Fibroblast of lung (primary cell): ENCODE results near the gene COX7A2. TPM values are rescaled to one million over a fixed set of nuclear protein-coding genes. Genes with fewer than 3 reads are reported as not detected.
A peak's percentile ranks its signal among the peaks of the same experiment; 100 is the strongest.

Source experiments
- DNase-seq, 2 donors: peaks; one replicate each; pipeline versions ENCODE4 v3.0.0 to v3.0.0-alpha.2; 2010; ENCODE audit warnings: low read depth in 2 of 2
- H2AFZ ChIP-seq: 2 replicates; pipeline ENCODE4 v1.5.1; 2012; ENCODE audit warnings: low read length, control low read depth, inconsistent platforms
- H3K27ac ChIP-seq: 2 replicates; pipeline ENCODE4 v1.5.1; 2011; ENCODE audit warnings: low read length, control low read depth; ENCODE audit not compliant: insufficient read depth
- H3K27me3 ChIP-seq: 2 replicates; pipeline ENCODE4 v1.5.1; 2011; ENCODE audit warnings: mild to moderate bottlenecking, low read length; ENCODE audit not compliant: control insufficient read depth, insufficient read depth
- H3K36me3 ChIP-seq: 2 replicates; pipeline ENCODE4 v1.5.1; 2011; ENCODE audit warnings: low read length; ENCODE audit not compliant: control insufficient read depth, insufficient read depth
- H3K4me1 ChIP-seq: 2 replicates; pipeline ENCODE4 v1.5.1; 2011; ENCODE audit warnings: low read length; ENCODE audit not compliant: control insufficient read depth, insufficient read depth; ENCODE audit errors: extremely low read depth
- H3K4me2 ChIP-seq: 2 replicates; pipeline ENCODE4 v1.5.1; 2011; ENCODE audit warnings: low read length, control low read depth; ENCODE audit not compliant: insufficient read depth; ENCODE audit errors: extremely low read depth
- H3K4me3 ChIP-seq, 4 experiments: fragments of 200-600 bp in 1 of 4; sonication (generic) in 1 of 4; replicated peaks in 1 of 4; 2 replicates each; pipeline ENCODE4 v1.5.1; 2011 to 2016; ENCODE audit warnings: low read length in 4 of 4, low read depth in 3 of 4, mild to moderate bottlenecking in 3 of 4, control low read depth in 2 of 4, inconsistent platforms in 1 of 4, mixed read lengths in 1 of 4; ENCODE audit not compliant: insufficient read depth in 1 of 4; ENCODE audit errors: control extremely low read depth in 1 of 4
- H3K79me2 ChIP-seq: 2 replicates; pipeline ENCODE4 v1.5.1; 2012; ENCODE audit warnings: mild to moderate bottlenecking, low read length, inconsistent platforms; ENCODE audit not compliant: control insufficient read depth, insufficient read depth
- H3K9ac ChIP-seq: 2 replicates; pipeline ENCODE4 v1.5.1; 2011; ENCODE audit warnings: mild to moderate bottlenecking, low read length, control low read depth; ENCODE audit not compliant: insufficient read depth
- H3K9me3 ChIP-seq: 2 replicates; pipeline ENCODE4 v1.5.1; 2012; ENCODE audit warnings: low read depth, low read length; ENCODE audit not compliant: control insufficient read depth, insufficient read depth
- H4K20me1 ChIP-seq: 2 replicates; pipeline ENCODE4 v1.5.1; 2011; ENCODE audit warnings: low read length; ENCODE audit not compliant: control insufficient read depth, insufficient read depth; ENCODE audit errors: extremely low read depth
- EZH2 ChIP-seq: IDR thresholded peaks from 2 replicates; pipeline ENCODE4 v1.5.1; 2012; ENCODE audit warnings: low read length, control low read depth, mild to moderate bottlenecking; ENCODE audit errors: missing control alignments
- polyA plus RNA-seq, 2 donors: library from polyadenylated mRNA; depleted of rRNA in 1 of 2; stranded (reverse) in 1 of 2; unstranded in 1 of 2; fragments of >200 nt; gene quantifications; 2 replicates each; pipeline ENCODE4 v1.2.1, GENCODE V29; 2011 to 2012; ENCODE audit warnings: missing spikeins in 1 of 2
- total RNA-seq: library from RNA; depleted of rRNA; stranded (reverse); fragments of >200 nt; gene quantifications from 2 replicates; pipeline ENCODE4 v1.2.1, GENCODE V29; 2014
- TF ChIP-seq, protein P1 (sequence below), 2 donors: IDR thresholded peaks in 1 of 2; conservative IDR thresholded peaks in 1 of 2; 1 replicate in 1 of 2; 2 replicates in 1 of 2; pipeline ENCODE4 v1.5.1; 2011 to 2012; ENCODE audit warnings: low read length in 2 of 2, control low read depth in 1 of 2, inconsistent platforms in 1 of 2, low read depth in 1 of 2, mild to moderate bottlenecking in 1 of 2

Gene COX7A2
- total and polyA plus RNA-seq, 2 donors (not counting 1 experiment from before 2014, with no cell fraction given), result 115 to 159 TPM

DNA sequence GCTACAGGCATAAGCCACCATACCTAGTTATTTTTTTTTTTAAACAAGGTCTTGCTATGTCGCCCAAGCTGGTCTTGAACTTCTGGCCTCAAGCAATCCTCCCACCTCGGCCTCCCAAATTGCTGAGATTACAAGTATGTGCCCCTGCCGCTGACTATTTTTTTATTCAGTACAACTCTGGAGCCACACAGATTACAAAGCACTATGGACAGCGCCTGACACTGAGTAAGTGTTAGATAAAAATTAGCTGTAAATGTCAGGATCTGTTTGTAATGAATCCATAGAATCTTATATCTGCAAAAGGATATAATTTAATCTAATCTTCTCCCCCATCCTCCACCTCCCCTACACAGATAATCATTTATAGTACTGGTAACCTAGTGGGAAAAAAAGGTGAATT, 22.5 kb downstream of the COX7A2 start:
- H3K9me3 ChIP-seq, result no peaks in the 10 kb centered on the region
- H3K27me3 ChIP-seq, result no peaks in the 10 kb centered on the region
- H3K27ac ChIP-seq, result no peak overlapping the region
- no peaks in the 10 kb centered on the region for H3K36me3 ChIP-seq
- no peak overlapping the region for H2AFZ ChIP-seq
- H3K4me2 ChIP-seq, result no peak overlapping the region
- DNase-seq, result no peak
- H3K4me3 ChIP-seq, result no peak overlapping the region
- peaks cover 4% of the 10 kb centered on the region for H3K4me1 ChIP-seq
- H3K9ac ChIP-seq, result no peak overlapping the region
- H3K79me2 ChIP-seq, result no peaks in the 10 kb centered on the region
- TF ChIP-seq, protein P1, sequence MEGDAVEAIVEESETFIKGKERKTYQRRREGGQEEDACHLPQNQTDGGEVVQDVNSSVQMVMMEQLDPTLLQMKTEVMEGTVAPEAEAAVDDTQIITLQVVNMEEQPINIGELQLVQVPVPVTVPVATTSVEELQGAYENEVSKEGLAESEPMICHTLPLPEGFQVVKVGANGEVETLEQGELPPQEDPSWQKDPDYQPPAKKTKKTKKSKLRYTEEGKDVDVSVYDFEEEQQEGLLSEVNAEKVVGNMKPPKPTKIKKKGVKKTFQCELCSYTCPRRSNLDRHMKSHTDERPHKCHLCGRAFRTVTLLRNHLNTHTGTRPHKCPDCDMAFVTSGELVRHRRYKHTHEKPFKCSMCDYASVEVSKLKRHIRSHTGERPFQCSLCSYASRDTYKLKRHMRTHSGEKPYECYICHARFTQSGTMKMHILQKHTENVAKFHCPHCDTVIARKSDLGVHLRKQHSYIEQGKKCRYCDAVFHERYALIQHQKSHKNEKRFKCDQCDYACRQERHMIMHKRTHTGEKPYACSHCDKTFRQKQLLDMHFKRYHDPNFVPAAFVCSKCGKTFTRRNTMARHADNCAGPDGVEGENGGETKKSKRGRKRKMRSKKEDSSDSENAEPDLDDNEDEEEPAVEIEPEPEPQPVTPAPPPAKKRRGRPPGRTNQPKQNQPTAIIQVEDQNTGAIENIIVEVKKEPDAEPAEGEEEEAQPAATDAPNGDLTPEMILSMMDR (conservative IDR thresholded peaks at IDR 0.05 in 1 of 2, IDR thresholded peaks at IDR 0.05 in 1 of 2; ENCODE audit: low read depth in 1 of 2, low read length in 2 of 2), result no peak
- TF ChIP-seq EZH2, result no peak
- H4K20me1 ChIP-seq, result no peaks in the 10 kb centered on the region

DNA sequence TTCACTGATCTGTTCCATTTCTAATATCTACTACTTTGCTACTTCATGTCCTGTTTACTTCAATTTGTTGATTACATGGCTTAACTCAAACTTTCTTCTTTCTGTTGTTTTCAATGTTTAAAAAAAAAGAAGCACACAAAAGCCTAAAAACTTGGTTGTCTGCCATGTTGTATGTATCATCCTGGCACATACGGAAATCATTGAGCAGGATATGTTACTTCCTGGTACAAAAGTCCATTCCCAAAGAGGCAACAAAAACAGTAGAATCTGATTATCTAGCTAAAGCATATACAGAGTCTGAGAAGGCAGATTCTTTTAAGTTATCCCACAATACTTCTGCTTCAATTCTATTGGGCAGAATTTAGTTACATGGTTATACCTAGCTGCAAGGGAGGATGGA, 23.2 kb downstream of the COX7A2 start:
- Histone ChIP-seq H2AFZ (no peak overlapping the region), H3K27ac (no peak overlapping the region), H3K79me2 (no peaks in the 10 kb centered on the region), H4K20me1 (no peaks in the 10 kb centered on the region), H3K36me3 (no peaks in the 10 kb centered on the region), H3K27me3 (no peaks in the 10 kb centered on the region), H3K4me1 (peaks cover 4% of the 10 kb centered on the region), H3K9me3 (no peaks in the 10 kb centered on the region), H3K9ac (no peak overlapping the region), H3K4me2 (no peak overlapping the region), H3K4me3 (no peak overlapping the region)
- TF ChIP-seq EZH2, result no peak
- TF ChIP-seq, protein P1 (conservative IDR thresholded peaks at IDR 0.05 in 1 of 2, IDR thresholded peaks at IDR 0.05 in 1 of 2; ENCODE audit: low read depth in 1 of 2, low read length in 2 of 2), result no peak
- DNase-seq, result peak in 1 of 2 donors; percentile 23

DNA sequence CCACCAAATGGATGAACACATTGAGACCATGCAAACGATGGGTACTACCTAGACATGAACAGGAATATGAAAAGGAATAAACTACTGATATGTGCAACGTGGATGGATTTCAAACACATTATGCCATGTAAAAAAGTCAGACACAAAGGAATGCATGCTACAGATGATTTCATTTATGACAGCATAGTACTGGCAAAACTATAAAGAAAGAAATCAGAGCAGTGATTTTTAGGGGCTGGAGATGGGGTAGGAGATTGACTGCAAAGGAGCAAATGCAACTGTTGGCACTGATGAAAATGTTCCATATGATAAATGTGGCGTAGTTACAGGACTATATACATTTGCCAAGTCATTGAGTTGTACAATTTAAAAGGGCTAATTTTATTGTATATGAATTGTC, 24.3 kb downstream of the COX7A2 start:
- H3K36me3 ChIP-seq, result no peaks in the 10 kb centered on the region
- DNase-seq, result no peak

More for the DNA sequence above, 24.3 kb downstream of the COX7A2 start:
- no peak overlapping the region for H3K9ac ChIP-seq
- H3K4me1 ChIP-seq, result peaks cover 4% of the 10 kb centered on the region
- no peak overlapping the region for H2AFZ ChIP-seq
- no peaks in the 10 kb centered on the region for H4K20me1 ChIP-seq
- H3K27ac ChIP-seq, result no peak overlapping the region
- H3K9me3 ChIP-seq, result no peaks in the 10 kb centered on the region
- no peak overlapping the region for H3K4me2 ChIP-seq
- no peaks in the 10 kb centered on the region for H3K27me3 ChIP-seq
- no peak for TF ChIP-seq EZH2
- TF ChIP-seq, protein P1 (conservative IDR thresholded peaks at IDR 0.05 in 1 of 2, IDR thresholded peaks at IDR 0.05 in 1 of 2; ENCODE audit: low read depth in 1 of 2, low read length in 2 of 2), result no peak
- no peak overlapping the region for H3K4me3 ChIP-seq
- H3K79me2 ChIP-seq, result no peaks in the 10 kb centered on the region
